Measurements from ENCODE around the gene KRT75.
A peak's percentile ranks its signal among the peaks of the same experiment; 100 is the strongest.

KRT75 gene

DNA sequence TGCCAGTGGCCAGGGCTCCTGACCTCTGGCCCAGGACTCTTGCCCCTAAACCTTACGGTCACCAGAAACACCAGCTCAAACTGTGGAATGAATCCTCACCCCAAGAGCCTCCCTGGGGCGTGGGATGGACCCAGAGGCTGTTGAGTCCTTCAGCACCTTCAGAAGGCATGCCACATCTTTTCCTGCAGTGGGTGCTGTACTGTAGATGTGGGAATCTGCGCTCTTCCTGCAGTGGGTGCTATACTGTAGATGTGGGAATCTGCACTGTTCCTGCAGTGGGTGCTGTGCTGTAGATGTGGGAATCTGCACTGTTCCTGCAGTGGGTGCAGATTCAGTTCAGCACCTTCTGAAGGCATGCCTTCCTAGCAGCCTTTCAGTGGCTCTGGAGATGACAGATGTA is 29.2 kb downstream of the KRT75 start:
- no peaks in the 10 kb centered on the region for H3K36me3 ChIP-seq (replicated peaks)
- H3K4me3 ChIP-seq (ENCODE audit: low read depth, low read length): no peak overlapping the region
- no peak overlapping the region for H3K27ac ChIP-seq
- DNase-seq: no peak
- in situ Hi-C loops (cut with HindIII; ENCODE audit: low pct_ligation_motif_present, low sequenced_read_pairs): no loop called here
- TF ChIP-seq, protein P1, sequence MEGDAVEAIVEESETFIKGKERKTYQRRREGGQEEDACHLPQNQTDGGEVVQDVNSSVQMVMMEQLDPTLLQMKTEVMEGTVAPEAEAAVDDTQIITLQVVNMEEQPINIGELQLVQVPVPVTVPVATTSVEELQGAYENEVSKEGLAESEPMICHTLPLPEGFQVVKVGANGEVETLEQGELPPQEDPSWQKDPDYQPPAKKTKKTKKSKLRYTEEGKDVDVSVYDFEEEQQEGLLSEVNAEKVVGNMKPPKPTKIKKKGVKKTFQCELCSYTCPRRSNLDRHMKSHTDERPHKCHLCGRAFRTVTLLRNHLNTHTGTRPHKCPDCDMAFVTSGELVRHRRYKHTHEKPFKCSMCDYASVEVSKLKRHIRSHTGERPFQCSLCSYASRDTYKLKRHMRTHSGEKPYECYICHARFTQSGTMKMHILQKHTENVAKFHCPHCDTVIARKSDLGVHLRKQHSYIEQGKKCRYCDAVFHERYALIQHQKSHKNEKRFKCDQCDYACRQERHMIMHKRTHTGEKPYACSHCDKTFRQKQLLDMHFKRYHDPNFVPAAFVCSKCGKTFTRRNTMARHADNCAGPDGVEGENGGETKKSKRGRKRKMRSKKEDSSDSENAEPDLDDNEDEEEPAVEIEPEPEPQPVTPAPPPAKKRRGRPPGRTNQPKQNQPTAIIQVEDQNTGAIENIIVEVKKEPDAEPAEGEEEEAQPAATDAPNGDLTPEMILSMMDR (IDR thresholded peaks at IDR 0.05; ENCODE audit: low read depth, low read length, missing control alignments): peak; percentile 29
- H3K27me3 ChIP-seq (replicated peaks): no peaks in the 10 kb centered on the region

DNA sequence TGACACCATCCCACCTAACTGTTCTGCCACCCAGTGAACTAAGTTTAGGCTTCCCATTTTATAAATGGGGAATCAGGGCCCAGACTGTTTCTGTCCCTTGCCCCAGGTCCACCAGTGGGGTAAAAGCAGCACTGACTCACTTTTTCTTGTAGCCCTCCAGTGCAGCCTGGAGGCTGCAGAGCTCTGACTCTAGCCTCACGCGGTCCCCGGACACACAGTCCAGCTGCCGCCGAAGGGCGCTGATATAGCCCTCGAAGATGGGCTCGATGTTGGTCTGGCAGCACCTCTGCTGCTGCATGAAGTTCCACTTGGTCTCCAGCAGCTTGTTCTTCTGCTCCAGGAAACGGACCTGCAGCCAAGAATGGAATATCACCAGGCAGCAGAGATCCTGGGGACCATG is 30.6 kb downstream of the KRT75 start:
- H3K27ac ChIP-seq: no peak overlapping the region
- TF ChIP-seq, protein P1 (IDR thresholded peaks at IDR 0.05; ENCODE audit: low read depth, low read length, missing control alignments): no peak
- no peak for DNase-seq
- H3K36me3 ChIP-seq (replicated peaks): no peaks in the 10 kb centered on the region
- in situ Hi-C loops (cut with HindIII; ENCODE audit: low pct_ligation_motif_present, low sequenced_read_pairs): no loop called here
- no peak overlapping the region for H3K4me3 ChIP-seq (ENCODE audit: low read depth, low read length)
- H3K27me3 ChIP-seq (replicated peaks): no peaks in the 10 kb centered on the region

DNA sequence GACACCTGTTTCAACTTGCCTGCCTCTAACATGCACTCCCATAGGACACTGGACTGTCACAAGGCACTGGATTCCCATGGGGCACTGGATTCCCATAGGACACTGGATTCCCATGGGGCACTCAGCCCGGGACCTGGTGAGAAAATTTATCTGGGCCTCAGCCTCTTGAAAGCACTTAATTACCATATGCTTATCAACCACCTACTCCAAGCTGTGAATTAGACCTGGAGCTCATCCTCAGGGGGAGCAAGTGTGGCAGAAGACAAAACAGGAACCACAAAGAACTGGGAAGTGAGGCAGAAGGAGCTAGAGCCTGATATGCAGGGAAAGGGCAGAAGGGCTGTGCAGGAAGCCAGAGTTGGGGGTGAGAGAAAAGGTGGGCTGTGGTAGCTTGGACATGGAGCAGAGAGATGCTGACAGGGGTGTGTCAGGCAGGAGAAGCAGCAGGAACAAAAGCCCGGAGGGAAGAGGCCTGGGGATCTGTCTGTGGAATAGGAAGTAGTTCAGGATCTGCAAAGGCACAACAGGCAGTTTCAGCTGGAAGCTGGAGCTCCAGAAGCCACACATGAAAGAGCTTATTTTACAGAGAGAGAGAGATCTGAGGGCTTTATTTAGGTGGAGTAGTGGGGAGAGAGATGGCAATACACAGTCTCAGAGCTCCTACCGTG is 31.2 kb downstream of the KRT75 start:
- DNase-seq: no peak
- TF ChIP-seq, protein P1 (IDR thresholded peaks at IDR 0.05; ENCODE audit: low read depth, low read length, missing control alignments): no peak
- Histone ChIP-seq H3K27me3 (replicated peaks) (no peaks in the 10 kb centered on the region), H3K4me3 (ENCODE audit: low read depth, low read length) (no peak overlapping the region), H3K27ac (no peak overlapping the region), H3K36me3 (replicated peaks) (no peaks in the 10 kb centered on the region)
- in situ Hi-C loops (cut with HindIII; ENCODE audit: low pct_ligation_motif_present, low sequenced_read_pairs): no loop called here

DNA sequence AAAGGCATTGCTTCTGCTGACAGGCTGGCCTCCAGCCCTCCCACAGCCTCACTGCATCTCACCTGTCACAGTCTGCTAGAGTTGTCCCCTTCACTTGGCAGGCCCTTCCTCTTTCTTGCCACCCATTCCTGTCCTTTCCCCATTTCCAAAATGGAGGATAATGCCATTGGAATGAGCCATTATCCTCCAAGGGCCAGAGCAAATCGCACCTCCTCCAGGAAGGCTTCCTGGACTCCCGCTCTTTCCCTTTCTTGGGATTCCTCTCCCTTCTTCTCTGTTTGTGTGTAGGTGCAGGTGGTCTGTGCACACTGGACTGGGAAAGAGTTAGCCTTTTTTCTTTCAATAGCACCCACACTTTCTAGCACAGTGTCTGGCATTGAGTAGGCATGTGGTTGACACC is 31.8 kb downstream of the KRT75 start:
- TF ChIP-seq, protein P1 (IDR thresholded peaks at IDR 0.05; ENCODE audit: low read depth, low read length, missing control alignments): no peak
- Histone ChIP-seq H3K4me3 (ENCODE audit: low read depth, low read length) (no peak overlapping the region), H3K36me3 (replicated peaks) (no peaks in the 10 kb centered on the region), H3K27ac (no peak overlapping the region), H3K27me3 (replicated peaks) (no peaks in the 10 kb centered on the region)
- no peak for DNase-seq
- in situ Hi-C loops (cut with HindIII; ENCODE audit: low pct_ligation_motif_present, low sequenced_read_pairs): no loop called here

DNA sequence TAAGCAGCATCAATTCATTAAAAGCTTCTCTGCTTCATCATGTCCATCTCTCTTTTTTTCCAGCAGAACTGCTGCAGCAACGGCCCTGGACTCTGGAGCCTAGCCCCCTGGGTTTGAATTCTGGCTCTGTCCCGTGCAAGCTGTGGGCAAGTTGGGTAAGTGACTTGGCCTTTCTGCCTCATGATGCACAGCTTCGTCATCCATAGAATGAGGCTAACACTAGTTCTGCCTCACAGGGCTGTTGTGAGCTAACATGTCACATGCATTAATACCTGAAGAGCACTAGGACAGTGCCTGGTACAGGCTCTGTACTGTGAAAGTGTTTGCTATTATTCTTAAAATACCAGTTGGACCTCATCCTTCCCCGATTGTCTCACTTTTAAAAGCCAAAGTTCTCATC is 32.2 kb downstream of the KRT75 start:
- TF ChIP-seq, protein P1 (IDR thresholded peaks at IDR 0.05; ENCODE audit: low read depth, low read length, missing control alignments): no peak
- in situ Hi-C loops (cut with HindIII; ENCODE audit: low pct_ligation_motif_present, low sequenced_read_pairs): no loop called here
- Histone ChIP-seq H3K36me3 (replicated peaks) (no peaks in the 10 kb centered on the region), H3K27ac (no peak overlapping the region), H3K4me3 (ENCODE audit: low read depth, low read length) (no peak overlapping the region), H3K27me3 (replicated peaks) (no peaks in the 10 kb centered on the region)
- DNase-seq: no peak

DNA sequence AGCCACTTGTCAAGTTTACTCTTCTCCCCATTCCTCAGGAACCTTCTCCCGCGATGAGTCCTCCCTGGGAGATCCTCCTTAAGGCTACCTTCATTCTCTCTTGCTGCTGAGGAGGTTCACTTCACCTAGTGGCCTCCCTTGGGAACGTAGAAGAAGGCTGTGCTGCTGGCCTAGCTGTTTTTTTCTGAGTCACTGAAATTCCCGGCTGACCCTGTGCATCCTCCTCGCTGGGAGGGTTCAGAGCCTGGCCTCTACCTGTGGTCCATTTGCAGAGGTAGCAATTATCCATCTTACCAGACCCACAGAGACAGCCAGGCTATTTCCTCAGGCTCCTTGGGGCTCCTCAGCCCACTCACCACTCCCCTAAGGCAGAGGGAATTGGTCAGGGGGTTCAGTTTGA is 32.6 kb downstream of the KRT75 start:
- TF ChIP-seq, protein P1 (IDR thresholded peaks at IDR 0.05; ENCODE audit: low read depth, low read length, missing control alignments): no peak
- H3K27ac ChIP-seq: no peak overlapping the region
- H3K4me3 ChIP-seq (ENCODE audit: low read depth, low read length): no peak overlapping the region
- no peaks in the 10 kb centered on the region for H3K27me3 ChIP-seq (replicated peaks)
- in situ Hi-C loops (cut with HindIII; ENCODE audit: low pct_ligation_motif_present, low sequenced_read_pairs): no loop called here
- no peaks in the 10 kb centered on the region for H3K36me3 ChIP-seq (replicated peaks)
- no peak for DNase-seq

All from brain microvascular endothelial cell (primary cell).